Measurements from ENCODE around the gene RGS11.

DNA sequence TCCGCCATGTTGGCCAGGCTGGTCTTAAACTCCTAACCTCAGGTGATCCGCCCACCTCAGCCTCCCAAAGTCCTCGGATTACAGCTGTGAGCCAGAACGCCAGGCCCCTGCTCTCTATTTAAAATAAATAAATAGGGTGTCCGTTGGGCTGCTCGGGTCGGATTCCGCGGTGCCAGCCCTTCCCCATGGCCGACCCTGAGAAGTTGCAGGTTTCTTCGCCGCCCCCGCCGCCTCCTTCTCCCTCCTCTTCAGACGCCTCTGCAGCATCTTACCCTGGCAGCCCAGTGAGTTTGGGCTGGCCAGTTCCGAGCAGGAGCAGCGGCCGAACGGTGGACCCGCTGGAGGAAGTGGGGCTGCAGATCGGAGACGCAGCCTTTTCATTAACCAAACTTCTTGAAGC, 44.8 kb downstream of the RGS11 start:
- no peak for TF ChIP-seq RARB (CRISPR knock-in tag; IDR thresholded peaks at IDR 0.05)
- TF ChIP-seq ZNF70 (CRISPR knock-in tag; IDR thresholded peaks at IDR 0.05) = no peak
- TF ChIP-seq, protein P1, sequence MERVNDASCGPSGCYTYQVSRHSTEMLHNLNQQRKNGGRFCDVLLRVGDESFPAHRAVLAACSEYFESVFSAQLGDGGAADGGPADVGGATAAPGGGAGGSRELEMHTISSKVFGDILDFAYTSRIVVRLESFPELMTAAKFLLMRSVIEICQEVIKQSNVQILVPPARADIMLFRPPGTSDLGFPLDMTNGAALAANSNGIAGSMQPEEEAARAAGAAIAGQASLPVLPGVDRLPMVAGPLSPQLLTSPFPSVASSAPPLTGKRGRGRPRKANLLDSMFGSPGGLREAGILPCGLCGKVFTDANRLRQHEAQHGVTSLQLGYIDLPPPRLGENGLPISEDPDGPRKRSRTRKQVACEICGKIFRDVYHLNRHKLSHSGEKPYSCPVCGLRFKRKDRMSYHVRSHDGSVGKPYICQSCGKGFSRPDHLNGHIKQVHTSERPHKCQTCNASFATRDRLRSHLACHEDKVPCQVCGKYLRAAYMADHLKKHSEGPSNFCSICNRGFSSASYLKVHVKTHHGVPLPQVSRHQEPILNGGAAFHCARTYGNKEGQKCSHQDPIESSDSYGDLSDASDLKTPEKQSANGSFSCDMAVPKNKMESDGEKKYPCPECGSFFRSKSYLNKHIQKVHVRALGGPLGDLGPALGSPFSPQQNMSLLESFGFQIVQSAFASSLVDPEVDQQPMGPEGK (CRISPR knock-in tag; IDR thresholded peaks at IDR 0.05; ENCODE audit: borderline replicate concordance) = no peak
- no peak for TF ChIP-seq GLIS3 (CRISPR knock-in tag; IDR thresholded peaks at IDR 0.05)
- no peak for TF ChIP-seq ZFP3 (CRISPR knock-in tag; IDR thresholded peaks at IDR 0.05)
- no peak for TF ChIP-seq PPARA (CRISPR knock-in tag; IDR thresholded peaks at IDR 0.05; ENCODE audit: borderline replicate concordance)
